HepG2 (cell line): Measurements from ENCODE around the gene EMID1. TPM values are rescaled to one million over a fixed set of nuclear protein-coding genes. Genes with fewer than 3 reads are reported as not detected.

ENCODE experiments used
- ATAC-seq: fragments of 200-7000 bp; cut with Tn5 transposase; 3 replicates; pipeline ENCODE4 v1.9.1; 2020; ENCODE audit warnings: mild to moderate bottlenecking, moderate library complexity
- BruUV-seq: library from RNA; stranded (reverse); fragments of 400-500 nt; replicated peaks from 2 replicates; lab custom pipeline; 2021; lab: Mats Ljungman, UMichigan
- CTCF ChIA-PET: fragments of 300-600 bp; formaldehyde crosslinking; extraction: SDS; loops from one replicate; lab custom pipeline; 2021; ENCODE audit warnings: low total read pairs, inconsistent platforms, low intra/inter-chr PET ratio; lab: Yijun Ruan, JAX
- POLR2A ChIA-PET: fragments of 350-600 bp; sonication (Branson Sonifier 250); formaldehyde crosslinking; loops from one replicate; lab custom pipeline; 2020; ENCODE audit warnings: antibody characterized with exemption, inconsistent platforms; lab: Yijun Ruan, JAX
- DNase-seq: peaks from one replicate; pipeline ENCODE4 v3.0.0-alpha.2; 2015; ENCODE audit warnings: low spot score
- FAIRE-seq: peaks from 3 replicates; lab custom pipeline; 2011; peaks lifted over from hg19 to GRCh38; lab: Jason Lieb, UNC
- H2AFZ ChIP-seq: one replicate; pipeline ENCODE4 v1.6.1; 2011; ENCODE audit warnings: low read length, inconsistent platforms
- H3K27ac ChIP-seq: fragments of 300-600 bp; 3 replicates; pipeline ENCODE4 v1.8.0; 2011; ENCODE audit warnings: mixed run types, mild to moderate bottlenecking, mixed read lengths, low read length, inconsistent platforms; ENCODE audit not compliant: insufficient read depth; ENCODE audit errors: extremely low read length
- H3K27me3 ChIP-seq, 2 experiments: fragments of 200-600 bp in 1 of 2; 2 replicates in 1 of 2; 3 replicates in 1 of 2; pipeline versions ENCODE4 v1.6.0 to v1.8.0; 2011; ENCODE audit warnings: low read length in 2 of 2, mild to moderate bottlenecking in 2 of 2, moderate library complexity in 2 of 2, inconsistent platforms in 1 of 2; ENCODE audit not compliant: insufficient read depth in 2 of 2, control insufficient read depth in 1 of 2
- H3K36me3 ChIP-seq, 2 experiments: fragments of 200-600 bp in 1 of 2; replicated peaks in 1 of 2; 2 replicates in 1 of 2; 3 replicates in 1 of 2; pipeline versions ENCODE4 v1.5.1 to v1.8.0; 2011; ENCODE audit warnings: low read length in 2 of 2, inconsistent platforms in 1 of 2; ENCODE audit not compliant: insufficient read depth in 2 of 2, control insufficient read depth in 1 of 2
- H3K4me1 ChIP-seq: 2 replicates; pipeline ENCODE4 v1.5.1; 2012; ENCODE audit warnings: low read length, inconsistent platforms; ENCODE audit not compliant: insufficient read depth
- H3K4me2 ChIP-seq: 2 replicates; pipeline ENCODE4 v1.6.0; 2011; ENCODE audit warnings: low read depth, low read length, inconsistent platforms
- H3K4me3 ChIP-seq, 3 experiments: fragments of 200-600 bp in 1 of 3; sonication (generic), shearing (Covaris generic) in 1 of 3; replicated peaks in 1 of 3; 2 replicates each; pipeline ENCODE4 v1.5.1; 2011 to 2016; ENCODE audit warnings: low read length in 3 of 3, inconsistent platforms in 2 of 3, low read depth in 2 of 3, mild to moderate bottlenecking in 2 of 3, control low read depth in 1 of 3, mixed read lengths in 1 of 3; ENCODE audit not compliant: insufficient read depth in 1 of 3
- H3K79me2 ChIP-seq: one replicate; pipeline ENCODE4 v1.6.1; 2011; ENCODE audit warnings: low read length, inconsistent platforms; ENCODE audit not compliant: insufficient read depth
- H3K9ac ChIP-seq: 2 replicates; pipeline ENCODE4 v1.6.0; 2011; ENCODE audit warnings: mild to moderate bottlenecking, low read depth, low read length, inconsistent platforms; ENCODE audit not compliant: insufficient read depth
- H3K9me3 ChIP-seq: 2 replicates; pipeline ENCODE4 v1.5.1; 2012; ENCODE audit warnings: mild to moderate bottlenecking, low read length
- H4K20me1 ChIP-seq: 2 replicates; pipeline ENCODE4 v1.6.0; 2011; ENCODE audit warnings: inconsistent platforms, mild to moderate bottlenecking, low read length, moderate library complexity; ENCODE audit not compliant: insufficient read depth
- MED13 ChIP-seq: sonication (generic); formaldehyde crosslinking; IDR thresholded peaks from 2 replicates; pipeline ENCODE4 v1.5.0; 2020; ENCODE audit warnings: missing genetic modification reagents
- TBX2 ChIP-seq: sonication (generic); formaldehyde crosslinking; IDR thresholded peaks from 2 replicates; pipeline ENCODE4 v1.5.0; 2020; ENCODE audit warnings: missing genetic modification reagents, mild to moderate bottlenecking, borderline replicate concordance
- TSC22D2 ChIP-seq: sonication (generic); formaldehyde crosslinking; IDR thresholded peaks from 2 replicates; pipeline ENCODE4 v1.5.1; 2020; ENCODE audit warnings: missing genetic modification reagents, mild to moderate bottlenecking, borderline replicate concordance
- ZBTB33 ChIP-seq: sonication (generic); formaldehyde crosslinking; IDR thresholded peaks from 2 replicates; pipeline ENCODE4 v1.4.0; 2020; ENCODE audit warnings: missing genetic modification reagents
- ZNF546 ChIP-seq: sonication (generic); formaldehyde crosslinking; conservative IDR thresholded peaks from 2 replicates; pipeline ENCODE4 v1.8.1; 2023; ENCODE audit warnings: mild to moderate bottlenecking, missing genetic modification reagents
- ZNF574 ChIP-seq: sonication (generic); formaldehyde crosslinking; IDR thresholded peaks from 2 replicates; pipeline ENCODE4 v1.4.0; 2020; ENCODE audit warnings: missing genetic modification reagents
- ZNF646 ChIP-seq: sonication (generic); formaldehyde crosslinking; IDR thresholded peaks from 2 replicates; pipeline ENCODE4 v1.9.0; 2021; ENCODE audit warnings: mild to moderate bottlenecking, missing genetic modification reagents
- WGBS: methylation state at CpG from one replicate; pipeline ENCODE4 v1.1.6; 2017; ENCODE audit warnings: low lambda C conversion rate; 5-methylcytosine and 5-hydroxymethylcytosine counted together
- in situ Hi-C: cut with HindIII; loops from 2 replicates; pipeline ENCODE4 v1.10.0; 2017; ENCODE audit warnings: low pct_unique_long_range_greater_than_20kb; ENCODE audit not compliant: extremely low pct_ligation_motif_present
- intact Hi-C: fragments of 100-400 bp; cut with micrococcal nuclease; formaldehyde crosslinking; loops from one replicate; pipeline ENCODE4 v1.10.0; 2022; ENCODE audit not compliant: unreplicated experiment
- polyA plus RNA-seq, 8 experiments: library from polyadenylated mRNA; depleted of rRNA in 3 of 8; stranded (reverse) in 7 of 8; unstranded in 1 of 8; fragments of >200 nt; fragmentation: Illumina TruSeq in 4 of 8; extraction: Trizol in 4 of 8; gene quantifications; 2 replicates each; pipeline versions ENCODE4 v1.2.1 to v1.2.3, GENCODE V29; 2011 to 2016; ENCODE audit warnings: low read depth in 4 of 8, missing spikeins in 1 of 8, mixed read lengths in 1 of 8; ENCODE audit not compliant: insufficient read depth in 1 of 8
- total RNA-seq, 5 experiments: library from RNA; depleted of rRNA; stranded (reverse); fragments of >200 nt; fragmentation: Illumina TruSeq; extraction: Trizol; gene quantifications; 2 replicates each; pipeline ENCODE4 v1.2.3, GENCODE V29; 2016; ENCODE audit warnings: low read depth in 1 of 5

EMID1 gene
- total and polyA plus RNA-seq, 2 of the 13 experiments (the other 11 are each of a cell fraction or from before 2014, with no cell fraction given) = 0.45 to 0.82 TPM

- peaks cover 96% of the 10 kb centered on the region for H3K79me2 ChIP-seq
- H4K20me1 ChIP-seq = peaks cover 82% of the 10 kb centered on the region
- in situ Hi-C loops = no loop called here
- peaks cover 16 to 54% of the 10 kb centered on the region in 2 experiments for H3K36me3 ChIP-seq
- no peak overlapping the region for H3K27ac ChIP-seq
- ChIA-PET POLR2A (no interaction called here), CTCF (no interaction called here)
- DNase-seq (no peak), FAIRE-seq (no peak), ATAC-seq (no peak)
- no TSS peak for BruUV-seq
- no peaks in the 10 kb centered on the region; a peak in 1 of 5 replicates for H3K27me3 ChIP-seq
- no peaks in the 10 kb centered on the region for H3K9me3 ChIP-seq
- intact Hi-C loops = no loop called here
- 100% methylated on average over 2 of the region's 2 CpGs for WGBS
- no peak overlapping the region for H3K4me3 ChIP-seq
- H2AFZ ChIP-seq = no peak overlapping the region
- peaks cover 73% of the 10 kb centered on the region for H3K4me1 ChIP-seq
- H3K9ac ChIP-seq = no peak overlapping the region
- H3K4me2 ChIP-seq = no peak overlapping the region
- no peak for TF ChIP-seq TBX2
- TF ChIP-seq ZNF546 (CRISPR knock-in tag) = no peak
- no peak for TF ChIP-seq ZNF574 (CRISPR knock-in tag)
- no peak for TF ChIP-seq TSC22D2 (CRISPR knock-in tag)
- TF ChIP-seq MED13 (CRISPR knock-in tag) = no peak
- peak; percentile 59; the same call in 1 of the 2 replicates for TF ChIP-seq ZBTB33 (CRISPR knock-in tag)
- no peak for TF ChIP-seq ZNF646 (CRISPR knock-in tag)
- TF ChIP-seq, all 625 proteins: peak for 1
Measured at GRCh38 chr22:29272624-29273023, 66.9 kb downstream of the EMID1 start.
